ENCODE data around the gene NACAD. TPM values are rescaled to one million over a fixed set of nuclear protein-coding genes. Genes with fewer than 3 reads are reported as not detected.

NACAD gene
- total RNA-seq, 1 experiment from 2014 or later: 0.90 TPM

DNA sequence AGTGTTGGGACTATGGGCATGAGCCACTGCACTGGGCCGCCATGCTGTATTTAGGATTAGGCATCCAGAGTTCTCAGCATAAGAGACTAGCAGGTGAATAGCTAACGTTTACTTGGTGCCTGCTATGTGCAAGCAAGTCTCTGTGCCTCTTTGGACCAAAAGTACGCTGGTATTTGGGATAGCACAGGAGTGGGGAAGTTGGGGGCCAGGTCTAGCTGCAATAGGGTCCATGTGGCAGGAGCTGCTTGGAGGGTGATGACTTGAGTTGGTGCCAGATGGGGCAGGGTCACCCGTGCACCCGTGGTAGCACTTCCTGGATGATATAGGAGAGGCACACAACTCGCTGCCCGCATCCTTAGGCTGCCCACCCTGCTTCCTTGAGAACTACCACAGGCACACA lies 22.4 kb downstream of the NACAD start:
- BruUV-seq (replicated peaks): no TSS peak
- H3K27ac Mint-ChIP-seq (ENCODE audit: unreplicated experiment): no peak overlapping the region
- no peaks in the 10 kb centered on the region for H3K4me1 Mint-ChIP-seq (ENCODE audit: low read depth, unreplicated experiment)
- no peaks in the 10 kb centered on the region for H3K27me3 Mint-ChIP-seq (ENCODE audit: unreplicated experiment)
- intact Hi-C loops (cut with micrococcal nuclease; ENCODE audit: unreplicated experiment): no loop called here
- TF ChIP-seq, protein P1, sequence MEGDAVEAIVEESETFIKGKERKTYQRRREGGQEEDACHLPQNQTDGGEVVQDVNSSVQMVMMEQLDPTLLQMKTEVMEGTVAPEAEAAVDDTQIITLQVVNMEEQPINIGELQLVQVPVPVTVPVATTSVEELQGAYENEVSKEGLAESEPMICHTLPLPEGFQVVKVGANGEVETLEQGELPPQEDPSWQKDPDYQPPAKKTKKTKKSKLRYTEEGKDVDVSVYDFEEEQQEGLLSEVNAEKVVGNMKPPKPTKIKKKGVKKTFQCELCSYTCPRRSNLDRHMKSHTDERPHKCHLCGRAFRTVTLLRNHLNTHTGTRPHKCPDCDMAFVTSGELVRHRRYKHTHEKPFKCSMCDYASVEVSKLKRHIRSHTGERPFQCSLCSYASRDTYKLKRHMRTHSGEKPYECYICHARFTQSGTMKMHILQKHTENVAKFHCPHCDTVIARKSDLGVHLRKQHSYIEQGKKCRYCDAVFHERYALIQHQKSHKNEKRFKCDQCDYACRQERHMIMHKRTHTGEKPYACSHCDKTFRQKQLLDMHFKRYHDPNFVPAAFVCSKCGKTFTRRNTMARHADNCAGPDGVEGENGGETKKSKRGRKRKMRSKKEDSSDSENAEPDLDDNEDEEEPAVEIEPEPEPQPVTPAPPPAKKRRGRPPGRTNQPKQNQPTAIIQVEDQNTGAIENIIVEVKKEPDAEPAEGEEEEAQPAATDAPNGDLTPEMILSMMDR (IDR thresholded peaks at IDR 0.05; ENCODE audit: unreplicated experiment): no peak
- CTCF ChIA-PET: interaction anchor here (0.7 kb wide), 2 partner anchors 56 to 66 kb away, joined by 3 to 4 read pairs; no protein-coding TSS in a partner anchor
- no peak for DNase-seq
- no peaks in the 10 kb centered on the region for H3K9me3 Mint-ChIP-seq (ENCODE audit: low read depth, unreplicated experiment)
- H3K36me3 Mint-ChIP-seq (ENCODE audit: insufficient read depth, unreplicated experiment): peaks cover 6% of the 10 kb centered on the region
- H3K4me3 Mint-ChIP-seq (ENCODE audit: low read depth, unreplicated experiment): no peak overlapping the region

GRCh38 chr7:45065031-45065995 lies 23.5 kb downstream of the NACAD start:
- intact Hi-C loops (cut with micrococcal nuclease; ENCODE audit: unreplicated experiment): no loop called here
- Mint-ChIP-seq H3K27ac (ENCODE audit: unreplicated experiment) (no peak overlapping the region), H3K9me3 (ENCODE audit: low read depth, unreplicated experiment) (no peaks in the 10 kb centered on the region), H3K36me3 (ENCODE audit: insufficient read depth, unreplicated experiment) (peaks cover 6% of the 10 kb centered on the region), H3K4me3 (ENCODE audit: low read depth, unreplicated experiment) (no peak overlapping the region), H3K4me1 (ENCODE audit: low read depth, unreplicated experiment) (no peaks in the 10 kb centered on the region), H3K27me3 (ENCODE audit: unreplicated experiment) (no peaks in the 10 kb centered on the region)
- TF ChIP-seq, protein P1 (IDR thresholded peaks at IDR 0.05; ENCODE audit: unreplicated experiment): no peak
- BruUV-seq (replicated peaks): no TSS peak
- CTCF ChIA-PET: no interaction called here
- DNase-seq: no peak

- CTCF ChIA-PET: no interaction called here
- intact Hi-C loops (cut with micrococcal nuclease; ENCODE audit: unreplicated experiment): no loop called here
- no peak for DNase-seq
- BruUV-seq (replicated peaks): no TSS peak
- H3K4me1 Mint-ChIP-seq (ENCODE audit: low read depth, unreplicated experiment): no peaks in the 10 kb centered on the region
- peaks cover under 1% of the 10 kb centered on the region for H3K36me3 Mint-ChIP-seq (ENCODE audit: insufficient read depth, unreplicated experiment)
- H3K27ac Mint-ChIP-seq (ENCODE audit: unreplicated experiment): no peak overlapping the region
- H3K9me3 Mint-ChIP-seq (ENCODE audit: low read depth, unreplicated experiment): no peaks in the 10 kb centered on the region
- H3K27me3 Mint-ChIP-seq (ENCODE audit: unreplicated experiment): no peaks in the 10 kb centered on the region
- TF ChIP-seq, protein P1 (IDR thresholded peaks at IDR 0.05; ENCODE audit: unreplicated experiment): no peak
- no peak overlapping the region for H3K4me3 Mint-ChIP-seq (ENCODE audit: low read depth, unreplicated experiment)
Observed at GRCh38 chr7:45064047-45064725, 24.6 kb downstream of the NACAD start.

DNA sequence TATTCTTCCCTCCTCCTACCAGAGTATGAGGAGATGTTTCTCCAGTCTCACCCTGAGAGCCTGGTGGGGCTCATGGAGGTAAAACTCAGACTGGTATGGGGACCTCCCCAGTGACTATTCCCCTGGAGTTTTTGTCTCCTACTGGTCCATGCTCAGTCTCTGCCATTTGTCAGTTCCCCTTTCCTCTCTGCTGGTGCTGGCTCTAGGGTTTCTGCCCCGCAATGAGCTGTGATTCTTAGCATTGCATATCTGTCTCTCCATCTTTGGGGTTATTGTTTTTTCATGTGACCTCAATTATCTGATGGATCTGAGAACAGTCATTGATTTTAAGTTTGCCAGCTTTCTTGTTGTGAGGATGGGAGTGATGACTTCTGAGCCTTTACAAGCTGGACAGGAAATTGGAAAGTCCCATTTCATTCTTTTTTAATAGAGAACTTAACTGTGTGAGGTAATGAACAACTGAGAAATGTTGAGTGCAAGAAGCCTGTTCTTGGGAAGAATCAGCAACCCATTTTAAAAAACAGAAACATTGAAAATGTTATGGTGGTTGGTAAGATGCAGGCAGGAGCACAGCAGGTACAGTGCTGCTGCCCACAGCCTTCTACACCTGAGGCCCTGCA lies 26.9 kb downstream of the NACAD start:
- H3K4me1 Mint-ChIP-seq (ENCODE audit: low read depth, unreplicated experiment): no peaks in the 10 kb centered on the region
- H3K9me3 Mint-ChIP-seq (ENCODE audit: low read depth, unreplicated experiment): no peaks in the 10 kb centered on the region
- H3K36me3 Mint-ChIP-seq (ENCODE audit: insufficient read depth, unreplicated experiment): no peaks in the 10 kb centered on the region
- intact Hi-C loops (cut with micrococcal nuclease; ENCODE audit: unreplicated experiment): no loop called here
- H3K4me3 Mint-ChIP-seq (ENCODE audit: low read depth, unreplicated experiment): no peak overlapping the region
- no TSS peak for BruUV-seq (replicated peaks)
- DNase-seq: no peak
- CTCF ChIA-PET: no interaction called here
- H3K27me3 Mint-ChIP-seq (ENCODE audit: unreplicated experiment): no peaks in the 10 kb centered on the region
- no peak overlapping the region for H3K27ac Mint-ChIP-seq (ENCODE audit: unreplicated experiment)
- TF ChIP-seq, protein P1 (IDR thresholded peaks at IDR 0.05; ENCODE audit: unreplicated experiment): no peak
